Vagina (tissue), 2 donors: ENCODE results near the gene APBB2. TPM values are rescaled to one million over a fixed set of nuclear protein-coding genes. Genes with fewer than 3 reads are reported as not detected.

Source experiments
- DNase-seq, 2 donors: peaks; one replicate each; pipeline ENCODE4 v3.0.0-alpha.2; 2017; ENCODE audit errors: extremely low spot score in 2 of 2
- H3K27ac ChIP-seq: fragments of 200-600 bp; sonication (generic); one replicate; pipeline ENCODE4 v1.5.1; 2019
- H3K27me3 ChIP-seq: fragments of 200-600 bp; sonication (generic); one replicate; pipeline ENCODE4 v1.5.1; 2019
- H3K36me3 ChIP-seq, 2 donors: fragments of 200-600 bp; sonication (generic); one replicate each; pipeline ENCODE4 v1.5.1; 2017 to 2019
- H3K4me1 ChIP-seq: fragments of 200-600 bp; sonication (generic); one replicate; pipeline ENCODE4 v1.5.1; 2019
- H3K4me3 ChIP-seq, 2 donors: fragments of 200-600 bp; sonication (generic); 1 replicate in 1 of 2; 2 replicates in 1 of 2; pipeline ENCODE4 v1.5.1; 2016 to 2019
- H3K9me3 ChIP-seq: fragments of 200-600 bp; sonication (generic); one replicate; pipeline ENCODE4 v1.5.1; 2019
- CTCF ChIP-seq, 3 experiments: fragments of 450-650 bp in 2 of 3; fragments of 200-600 bp in 1 of 3; sonication (generic) in 1 of 3; IDR thresholded peaks; one replicate each; pipeline ENCODE4 v1.5.1; 2017 to 2019; ENCODE audit warnings: antibody characterized with exemption in 3 of 3, mild to moderate bottlenecking in 2 of 3, moderate library complexity in 2 of 3
- POLR2A ChIP-seq, 2 donors: fragments of 450-650 bp; IDR thresholded peaks; one replicate each; pipeline ENCODE4 v1.6.1; 2017; ENCODE audit warnings: antibody characterized with exemption in 2 of 2, mild to moderate bottlenecking in 2 of 2, moderate library complexity in 2 of 2
- POLR2AphosphoS5 ChIP-seq, 2 donors: sonication (generic); formaldehyde crosslinking; IDR thresholded peaks; one replicate each; pipeline ENCODE4 v1.9.0; 2017; ENCODE audit warnings: antibody characterized with exemption in 2 of 2, mild to moderate bottlenecking in 2 of 2, low read depth in 1 of 2; ENCODE audit not compliant: insufficient read depth in 1 of 2
- intact Hi-C: fragments of 100-400 bp; cut with DNase I; formaldehyde crosslinking; loops from one replicate; pipeline ENCODE4 v1.15.1; 2023
- total RNA-seq: library from RNA; depleted of rRNA; stranded (reverse); fragments of >200 nt; gene quantifications from one replicate; pipeline ENCODE4 v1.2.3, GENCODE V29; 2016

APBB2 gene
- total RNA-seq, 1 donor from 2014 or later: 68.8 TPM

- no peak for DNase-seq
- Histone ChIP-seq H3K4me3 (no peak overlapping the region), H3K36me3 (no peaks in the 10 kb centered on the region), H3K9me3 (no peaks in the 10 kb centered on the region), H3K4me1 (peaks cover 6% of the 10 kb centered on the region), H3K27ac (no peak overlapping the region), H3K27me3 (no peaks in the 10 kb centered on the region)
- TF ChIP-seq POLR2AphosphoS5 (IDR thresholded peaks at IDR 0.05; ENCODE audit: insufficient read depth in 1 of 2, low read depth in 1 of 2): no peak
- TF ChIP-seq POLR2A (IDR thresholded peaks at IDR 0.05): no peak
- TF ChIP-seq CTCF (IDR thresholded peaks at IDR 0.05): no peak
- intact Hi-C loops: no loop called here
These were observed 356.4 kb downstream of the APBB2 start for GRCh38 chr4:40857956-40858355.

DNA sequence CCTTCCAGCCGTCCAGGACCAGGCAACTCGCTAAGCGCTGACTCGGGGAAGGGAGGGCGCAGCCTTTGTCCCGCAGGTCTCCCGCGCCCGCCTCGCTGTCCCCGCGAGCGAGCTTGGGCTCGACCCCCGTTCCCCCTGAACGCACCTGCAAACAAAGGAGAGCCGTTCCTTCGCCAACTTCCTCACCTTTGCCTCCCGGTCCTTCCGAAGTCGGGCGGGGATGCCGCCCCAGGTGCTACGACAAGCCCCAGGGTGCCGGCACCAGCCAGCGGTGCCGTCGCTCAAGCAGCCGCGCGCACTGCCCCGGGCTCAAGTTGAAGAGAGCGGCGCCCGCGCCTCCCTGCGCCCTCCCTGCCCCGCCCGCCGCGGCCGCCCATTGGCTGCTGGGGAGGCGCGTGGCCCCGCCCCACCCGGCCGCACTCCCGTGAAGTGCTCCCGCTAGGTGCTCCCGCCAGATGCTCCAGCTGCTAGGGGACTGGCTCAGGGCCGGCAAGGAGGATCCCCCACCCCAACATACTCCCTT, 357.4 kb downstream of the APBB2 start:
- Histone ChIP-seq H3K9me3 (no peaks in the 10 kb centered on the region), H3K36me3 (no peaks in the 10 kb centered on the region), H3K27me3 (no peaks in the 10 kb centered on the region), H3K4me1 (peaks cover 6% of the 10 kb centered on the region), H3K4me3 (peak overlapping the region; percentile 21 to 34), H3K27ac (no peak overlapping the region)
- intact Hi-C loops: no loop called here
- no peak for DNase-seq
- TF ChIP-seq CTCF (IDR thresholded peaks at IDR 0.05): no peak
- TF ChIP-seq POLR2AphosphoS5 (IDR thresholded peaks at IDR 0.05; ENCODE audit: insufficient read depth in 1 of 2, low read depth in 1 of 2): no peak
- TF ChIP-seq POLR2A (IDR thresholded peaks at IDR 0.05): no peak

DNA sequence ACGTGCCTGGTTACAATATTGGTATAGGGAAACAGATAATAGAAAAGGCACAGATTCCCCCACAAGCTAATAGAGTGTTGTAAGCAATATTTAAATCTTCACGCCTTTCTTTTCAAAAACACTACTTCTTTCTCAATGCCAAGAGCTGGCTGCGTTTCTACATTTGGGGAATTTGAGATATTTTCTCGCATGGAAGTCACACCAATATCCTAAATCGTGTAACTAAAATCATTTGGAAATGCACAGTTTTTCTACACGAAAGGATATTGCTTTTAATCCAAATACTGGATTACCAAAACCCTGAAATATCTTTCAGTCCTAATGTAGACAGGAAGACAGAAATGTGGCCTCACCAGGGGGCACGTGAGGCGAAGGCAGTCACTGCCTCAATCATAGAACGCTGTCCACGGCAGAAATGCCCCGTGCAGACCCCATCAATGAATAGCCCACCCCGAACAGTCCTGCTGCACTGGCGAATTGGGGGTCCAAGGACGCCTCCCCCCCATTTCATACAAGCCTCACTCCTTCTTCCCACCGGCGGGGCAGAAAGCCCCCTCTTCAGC, 358.0 kb downstream of the APBB2 start:
- Histone ChIP-seq H3K27me3 (no peaks in the 10 kb centered on the region), H3K36me3 (no peaks in the 10 kb centered on the region), H3K4me1 (peaks cover 6% of the 10 kb centered on the region), H3K4me3 (peak overlapping the region in 1 of 2 donors; percentile 21), H3K27ac (no peak overlapping the region), H3K9me3 (no peaks in the 10 kb centered on the region)
- intact Hi-C loops: no loop called here
- TF ChIP-seq POLR2A (IDR thresholded peaks at IDR 0.05) (no peak), CTCF (IDR thresholded peaks at IDR 0.05) (no peak), POLR2AphosphoS5 (IDR thresholded peaks at IDR 0.05; ENCODE audit: insufficient read depth in 1 of 2, low read depth in 1 of 2) (no peak)
- no peak for DNase-seq

DNA sequence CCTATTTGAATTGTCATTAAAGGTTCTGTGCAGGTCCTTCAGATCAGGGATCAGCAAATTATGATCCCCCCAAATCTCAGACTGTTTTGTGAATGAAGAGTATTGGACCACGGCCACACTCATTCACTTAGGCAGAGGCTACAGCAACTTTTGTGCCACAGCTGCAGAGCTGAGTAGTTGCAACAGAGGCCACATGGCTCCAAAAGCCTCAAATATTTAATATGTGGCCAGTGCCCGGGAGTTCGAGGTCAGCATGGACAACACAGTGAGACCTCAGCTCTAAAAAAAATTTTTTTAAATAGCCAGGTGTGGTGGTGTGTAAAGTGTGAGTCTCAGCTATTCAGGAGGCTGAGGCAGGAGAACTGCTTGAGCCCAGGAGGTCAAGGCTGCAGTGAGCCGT, 363.8 kb downstream of the APBB2 start:
- no peak overlapping the region for H3K4me3 ChIP-seq
- H3K9me3 ChIP-seq: no peaks in the 10 kb centered on the region
- no peaks in the 10 kb centered on the region for H3K36me3 ChIP-seq
- DNase-seq: no peak
- no peak overlapping the region for H3K27ac ChIP-seq
- TF ChIP-seq POLR2A (IDR thresholded peaks at IDR 0.05) (no peak), CTCF (IDR thresholded peaks at IDR 0.05) (no peak), POLR2AphosphoS5 (IDR thresholded peaks at IDR 0.05; ENCODE audit: insufficient read depth in 1 of 2, low read depth in 1 of 2) (no peak)
- intact Hi-C loops: no loop called here
- H3K27me3 ChIP-seq: no peaks in the 10 kb centered on the region
- H3K4me1 ChIP-seq: no peaks in the 10 kb centered on the region

DNA sequence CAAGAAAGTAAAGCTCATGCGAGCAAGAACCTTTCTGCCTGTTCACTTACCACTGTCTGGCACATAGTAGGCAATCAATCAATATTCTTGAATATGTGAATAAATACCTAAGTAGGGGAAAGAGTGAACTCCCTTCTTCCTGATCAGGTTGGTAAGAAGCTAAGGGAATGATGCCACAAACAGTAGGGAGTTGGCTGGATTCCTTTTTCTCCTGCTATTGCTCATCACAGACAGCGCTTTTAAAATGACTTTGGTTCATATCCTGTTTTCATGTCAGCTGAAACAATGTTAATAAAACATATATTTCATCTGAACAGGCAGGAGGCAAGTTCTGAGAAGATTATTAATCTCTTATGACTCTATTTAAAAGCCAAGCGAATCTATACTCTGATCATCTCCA, 365.4 kb downstream of the APBB2 start:
- no peak for DNase-seq
- TF ChIP-seq CTCF (IDR thresholded peaks at IDR 0.05) (no peak), POLR2A (IDR thresholded peaks at IDR 0.05) (no peak), POLR2AphosphoS5 (IDR thresholded peaks at IDR 0.05; ENCODE audit: insufficient read depth in 1 of 2, low read depth in 1 of 2) (no peak)
- Histone ChIP-seq H3K4me1 (no peaks in the 10 kb centered on the region), H3K27ac (no peak overlapping the region), H3K27me3 (no peaks in the 10 kb centered on the region), H3K4me3 (no peak overlapping the region), H3K9me3 (no peaks in the 10 kb centered on the region), H3K36me3 (no peaks in the 10 kb centered on the region)
- intact Hi-C loops: no loop called here
